Trophoblast cell (in vitro differentiated cells and primary cell): ENCODE measurements around the gene ELAC2.

Experiments
- DNase-seq, 2 donors: peaks; one replicate each; pipeline ENCODE4 v3.0.0-alpha.2; 2016
- H2AFZ ChIP-seq: 2 replicates; pipeline ENCODE4 v1.6.1; 2013; ENCODE audit warnings: low read length, moderate library complexity, mild to moderate bottlenecking; ENCODE audit not compliant: insufficient read depth, poor library complexity
- H2AK5ac ChIP-seq: 2 replicates; pipeline ENCODE4 v1.6.1; 2013; ENCODE audit warnings: mild to moderate bottlenecking, low read length
- H2BK120ac ChIP-seq: 2 replicates; pipeline ENCODE4 v1.6.1; 2013; ENCODE audit warnings: low read length, mild to moderate bottlenecking, moderate library complexity; ENCODE audit not compliant: insufficient read depth, poor library complexity
- H2BK12ac ChIP-seq: 2 replicates; pipeline ENCODE4 v1.6.1; 2013; ENCODE audit warnings: mild to moderate bottlenecking, low read length, moderate library complexity
- H2BK5ac ChIP-seq: 2 replicates; pipeline ENCODE4 v1.6.1; 2013; ENCODE audit warnings: low read length, low read depth, moderate library complexity, mild to moderate bottlenecking; ENCODE audit not compliant: poor library complexity
- H3K14ac ChIP-seq: 2 replicates; pipeline ENCODE4 v1.6.1; 2013; ENCODE audit warnings: mild to moderate bottlenecking, low read length
- H3K18ac ChIP-seq: 2 replicates; pipeline ENCODE4 v1.6.1; 2013; ENCODE audit warnings: mild to moderate bottlenecking, low read length
- H3K23ac ChIP-seq: 2 replicates; pipeline ENCODE4 v1.6.1; 2013; ENCODE audit warnings: low read length
- H3K27ac ChIP-seq: 2 replicates; pipeline ENCODE4 v1.5.1; 2013; ENCODE audit warnings: low read depth, mild to moderate bottlenecking, inconsistent platforms, low read length, moderate library complexity
- H3K27me3 ChIP-seq: 2 replicates; pipeline ENCODE4 v1.6.1; 2013; ENCODE audit warnings: inconsistent platforms, mild to moderate bottlenecking, low read length, moderate library complexity; ENCODE audit not compliant: insufficient read depth
- H3K36me3 ChIP-seq, 2 experiments: 1 replicate in 1 of 2; 2 replicates in 1 of 2; pipeline ENCODE4 v1.6.1; 2013; ENCODE audit warnings: low read length in 2 of 2, mild to moderate bottlenecking in 2 of 2, moderate library complexity in 1 of 2; ENCODE audit not compliant: insufficient read depth in 2 of 2, control insufficient read depth in 1 of 2
- H3K4ac ChIP-seq: 2 replicates; pipeline ENCODE4 v1.6.1; 2013; ENCODE audit warnings: low read depth, mild to moderate bottlenecking, low read length, moderate library complexity
- H3K4me1 ChIP-seq, 2 experiments: 1 replicate in 1 of 2; 2 replicates in 1 of 2; pipeline ENCODE4 v1.6.1; 2013; ENCODE audit warnings: low read length in 2 of 2, mild to moderate bottlenecking in 2 of 2, moderate library complexity in 1 of 2; ENCODE audit not compliant: insufficient read depth in 2 of 2, control insufficient read depth in 1 of 2
- H3K4me2 ChIP-seq: 2 replicates; pipeline ENCODE4 v1.6.1; 2013; ENCODE audit warnings: inconsistent platforms, mild to moderate bottlenecking, low read length, moderate library complexity
- H3K4me3 ChIP-seq: 2 replicates; pipeline ENCODE4 v1.5.1; 2013; ENCODE audit warnings: mild to moderate bottlenecking, low read depth, low read length, inconsistent platforms
- H3K79me1 ChIP-seq: one replicate; pipeline ENCODE4 v1.6.1; 2013; ENCODE audit warnings: low read length
- H3K79me2 ChIP-seq: 2 replicates; pipeline ENCODE4 v1.6.1; 2013; ENCODE audit warnings: low read length, mild to moderate bottlenecking; ENCODE audit not compliant: control insufficient read depth, insufficient read depth, poor library complexity
- H3K9ac ChIP-seq: 2 replicates; pipeline ENCODE4 v1.6.1; 2013; ENCODE audit warnings: mild to moderate bottlenecking, low read length
- H3K9me3 ChIP-seq: 2 replicates; pipeline ENCODE4 v1.6.1; 2013; ENCODE audit warnings: low read depth, mild to moderate bottlenecking, control low read depth, inconsistent platforms, low read length; ENCODE audit not compliant: insufficient read depth
- H4K12ac ChIP-seq: 2 replicates; pipeline ENCODE4 v1.6.1; 2013; ENCODE audit warnings: low read depth, mild to moderate bottlenecking, low read length, moderate library complexity
- H4K8ac ChIP-seq: 2 replicates; pipeline ENCODE4 v1.6.1; 2013; ENCODE audit warnings: low read depth, mild to moderate bottlenecking, low read length, moderate library complexity
- H4K91ac ChIP-seq: one replicate; pipeline ENCODE4 v1.6.1; 2013; ENCODE audit warnings: low read depth, mild to moderate bottlenecking, low read length, moderate library complexity
- WGBS: extraction: QIAGEN DNeasy Blood & Tissue Kit; methylation state at CpG from one replicate; pipeline ENCODE4 v1.1.7; 2013; ENCODE audit warnings: missing lambda C conversion rate; ENCODE audit not compliant: insufficient read length, insufficient coverage; ENCODE audit errors: extremely low coverage; 5-methylcytosine and 5-hydroxymethylcytosine counted together

ELAC2 gene

DNA sequence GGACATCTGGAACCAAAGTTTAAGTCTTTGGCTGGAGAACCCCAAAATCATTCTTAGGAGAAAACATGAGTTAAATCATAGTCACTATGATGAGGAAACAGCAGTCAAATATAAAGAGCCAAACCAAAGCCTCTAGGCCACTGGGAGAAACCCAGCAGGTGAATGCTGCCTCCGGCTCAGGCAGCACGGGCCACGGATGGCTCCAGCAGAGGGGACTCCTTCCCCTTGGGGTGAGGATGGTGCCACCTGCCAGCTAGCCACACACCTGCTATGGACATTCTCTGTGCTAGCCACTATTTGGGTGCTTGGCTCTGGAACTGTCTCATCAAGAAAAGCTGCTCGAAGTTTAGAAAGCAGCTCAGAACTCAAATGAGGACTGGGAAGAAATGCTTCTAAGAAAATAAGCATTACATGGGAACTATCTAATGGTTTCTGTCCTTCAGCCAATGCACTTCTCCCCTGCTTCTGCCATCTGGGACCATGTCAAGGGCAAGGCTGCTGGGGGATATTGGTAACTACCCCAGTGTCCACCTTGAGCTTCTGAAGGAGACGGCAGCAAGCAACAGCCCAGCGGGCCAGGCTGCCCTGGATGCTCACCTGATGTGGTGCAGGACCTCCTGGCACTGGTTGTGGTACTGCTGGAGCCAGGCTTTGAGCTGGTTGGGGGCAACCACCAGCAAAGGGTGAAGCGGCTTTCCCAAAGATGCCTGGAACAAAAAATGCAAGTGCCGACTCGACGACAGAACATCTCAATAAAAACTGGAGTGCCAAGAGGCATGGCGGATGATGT, 22.5 kb downstream of the ELAC2 start:
- H4K8ac ChIP-seq = no peak overlapping the region

GRCh38 chr17:12994341-12995074, 23.3 kb downstream of the ELAC2 start:
- Histone ChIP-seq H3K27ac (no peak overlapping the region), H3K23ac (no peak overlapping the region), H3K4me2 (no peak overlapping the region), H3K27me3 (no peaks in the 10 kb centered on the region), H3K14ac (no peak overlapping the region), H3K9me3 (no peaks in the 10 kb centered on the region), H2BK5ac (no peak overlapping the region), H2AFZ (no peak overlapping the region), H2AK5ac (no peak overlapping the region), H2BK120ac (no peak overlapping the region), H3K4ac (no peak overlapping the region), H3K36me3 (peaks cover 76 to 89% of the 10 kb centered on the region in 2 experiments), H3K4me3 (no peak overlapping the region), H3K79me2 (no peaks in the 10 kb centered on the region), H3K18ac (no peak overlapping the region), H4K8ac (no peak overlapping the region), H3K4me1 (no peaks in the 10 kb centered on the region), H2BK12ac (no peak overlapping the region), H4K12ac (no peak overlapping the region), H3K9ac (no peak overlapping the region), H3K79me1 (no peaks in the 10 kb centered on the region), H4K91ac (no peak overlapping the region)
- no peak for DNase-seq
- WGBS = no CpG with 5 or more reads among the region's 19 CpGs

More for the DNA sequence above, 22.5 kb downstream of the ELAC2 start:
- Histone ChIP-seq H3K9me3 (no peaks in the 10 kb centered on the region), H3K27me3 (no peaks in the 10 kb centered on the region), H2BK5ac (no peak overlapping the region), H4K91ac (no peak overlapping the region), H2AK5ac (no peak overlapping the region), H3K4me3 (no peak overlapping the region), H3K4ac (no peak overlapping the region), H3K27ac (no peak overlapping the region), H3K9ac (no peak overlapping the region), H3K79me2 (no peaks in the 10 kb centered on the region), H2AFZ (no peak overlapping the region), H2BK12ac (no peak overlapping the region), H4K12ac (no peak overlapping the region), H3K14ac (no peak overlapping the region), H2BK120ac (no peak overlapping the region), H3K4me1 (no peaks in the 10 kb centered on the region), H3K36me3 (peaks cover 77 to 88% of the 10 kb centered on the region in 2 experiments), H3K4me2 (no peak overlapping the region), H3K23ac (no peak overlapping the region), H3K18ac (no peak overlapping the region), H3K79me1 (no peaks in the 10 kb centered on the region)
- no peak for DNase-seq
- no CpG with 5 or more reads among the region's 11 CpGs for WGBS

- Histone ChIP-seq H3K23ac (no peak overlapping the region), H2BK120ac (no peak overlapping the region), H3K27ac (no peak overlapping the region), H2BK12ac (no peak overlapping the region), H3K79me2 (no peaks in the 10 kb centered on the region), H3K9me3 (no peaks in the 10 kb centered on the region), H3K9ac (no peak overlapping the region), H3K4me2 (no peak overlapping the region), H3K27me3 (no peaks in the 10 kb centered on the region), H4K12ac (no peak overlapping the region), H4K91ac (no peak overlapping the region), H3K14ac (no peak overlapping the region), H2BK5ac (no peak overlapping the region), H3K4me1 (no peaks in the 10 kb centered on the region), H3K18ac (no peak overlapping the region), H3K79me1 (no peaks in the 10 kb centered on the region), H2AFZ (no peak overlapping the region), H3K4ac (no peak overlapping the region), H3K36me3 (peaks cover 72 to 81% of the 10 kb centered on the region in 2 experiments), H4K8ac (no peak overlapping the region), H3K4me3 (no peak overlapping the region), H2AK5ac (no peak overlapping the region)
- DNase-seq = no peak
- no CpG with 5 or more reads among the region's 14 CpGs for WGBS
Measured at GRCh38 chr17:12993631-12994030, 24.2 kb downstream of the ELAC2 start.

DNA sequence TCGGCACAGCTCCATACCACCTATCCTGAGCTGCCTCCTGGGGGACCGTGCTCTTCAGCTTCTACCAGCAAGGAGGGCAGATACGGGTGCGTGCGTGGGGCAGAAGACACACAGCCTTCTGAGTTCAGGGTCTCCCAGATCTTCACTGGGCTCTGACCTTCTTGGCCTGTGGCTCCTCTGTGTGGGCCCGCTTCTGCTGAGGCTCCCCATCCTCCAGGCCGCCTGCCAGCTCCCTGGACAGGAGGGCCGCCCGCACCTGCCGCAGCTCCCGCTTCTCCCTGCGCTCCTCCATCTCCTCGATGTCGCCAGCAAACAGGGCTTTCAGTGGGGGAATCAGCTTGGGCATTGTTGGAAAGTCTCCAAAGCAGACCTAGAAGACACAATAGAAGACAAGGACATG, 25.2 kb downstream of the ELAC2 start:
- Histone ChIP-seq H3K9ac (no peak overlapping the region), H3K4me3 (no peak overlapping the region), H4K12ac (peak overlapping the region; percentile 24), H2BK12ac (no peak overlapping the region), H3K27me3 (no peaks in the 10 kb centered on the region), H2BK120ac (no peak overlapping the region), H3K36me3 (peaks cover 67 to 72% of the 10 kb centered on the region in 2 experiments), H3K18ac (no peak overlapping the region), H3K79me1 (no peaks in the 10 kb centered on the region), H4K91ac (no peak overlapping the region), H3K23ac (no peak overlapping the region), H2AFZ (no peak overlapping the region), H2BK5ac (no peak overlapping the region), H3K9me3 (no peaks in the 10 kb centered on the region), H3K79me2 (no peaks in the 10 kb centered on the region), H3K14ac (no peak overlapping the region), H2AK5ac (no peak overlapping the region), H3K4me2 (no peak overlapping the region), H4K8ac (no peak overlapping the region), H3K4ac (no peak overlapping the region), H3K4me1 (no peaks in the 10 kb centered on the region), H3K27ac (no peak overlapping the region)
- no peak for DNase-seq
- WGBS = no CpG with 5 or more reads among the region's 14 CpGs
